HG02588 (cell line): ENCODE data around the gene BMAL2.

Experiments
- ATAC-seq: cut with Tn5 transposase; IDR thresholded peaks from one replicate; pipeline ENCODE4 v1.9.1; 2021; ENCODE audit warnings: mild to moderate bottlenecking, moderate library complexity; ENCODE audit not compliant: unreplicated experiment

BMAL2 gene

GRCh38 chr12:27355486-27355885 is 22.9 kb downstream of the BMAL2 start:
- ATAC-seq, result no peak

DNA sequence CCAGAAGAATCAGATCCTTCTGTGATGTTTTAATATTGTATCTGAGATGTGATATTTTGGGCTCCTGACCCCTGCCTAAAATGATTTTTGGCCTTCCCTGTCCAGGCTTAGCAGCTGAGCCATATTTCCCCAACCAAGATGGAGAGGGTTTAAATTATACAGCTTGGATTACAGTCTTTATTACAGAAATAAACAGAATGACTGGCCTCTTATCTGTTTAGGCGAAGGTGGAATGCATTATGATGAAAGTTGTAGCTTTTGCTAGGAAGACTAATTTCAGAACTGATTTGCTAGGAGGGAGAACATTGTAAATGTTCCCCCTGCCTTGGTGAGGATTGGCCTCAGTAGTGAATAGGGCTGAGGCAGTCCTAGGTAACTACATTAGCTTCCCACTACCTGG is 23.3 kb downstream of the BMAL2 start:
- ATAC-seq, result no peak

- ATAC-seq, result no peak
Observed at GRCh38 chr12:27359578-27360340, 27.1 kb downstream of the BMAL2 start.

DNA sequence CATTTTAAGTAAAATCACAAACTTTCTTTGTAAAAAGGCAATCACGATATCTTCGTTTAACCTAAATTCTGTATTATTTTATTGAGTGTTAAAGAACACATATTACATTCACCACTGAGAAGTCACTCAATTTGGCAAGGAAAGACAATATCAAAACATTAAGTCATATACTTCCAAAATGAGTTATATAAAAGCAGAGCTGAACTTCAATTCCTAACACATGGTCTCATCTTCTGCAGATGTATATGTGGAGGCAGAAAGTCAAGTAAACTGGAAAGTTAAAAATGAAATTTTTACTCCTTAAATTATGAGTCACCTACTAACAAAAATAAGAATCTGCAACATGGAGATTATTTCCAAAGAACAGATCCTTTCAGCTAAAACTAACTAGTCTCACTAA is 28.7 kb downstream of the BMAL2 start:
- ATAC-seq, result no peak

DNA sequence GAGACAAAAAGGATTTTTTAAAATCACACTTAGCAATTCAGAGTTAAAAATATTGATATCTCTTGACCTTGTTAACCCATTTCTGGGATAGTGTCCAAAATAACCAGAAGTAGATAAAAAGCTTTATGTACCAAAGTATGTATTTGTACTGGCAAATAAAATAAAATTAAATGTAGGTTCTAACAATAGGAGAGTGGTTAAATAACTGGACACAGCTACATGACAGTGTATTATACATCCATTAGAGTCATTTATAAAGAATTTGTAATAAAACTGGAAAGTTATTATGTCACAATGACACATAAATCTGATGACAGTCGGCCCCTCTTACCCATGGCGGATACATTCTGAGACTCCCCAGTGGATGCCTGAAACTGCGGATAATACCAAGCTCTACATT is 34.0 kb downstream of the BMAL2 start:
- no peak for ATAC-seq

DNA sequence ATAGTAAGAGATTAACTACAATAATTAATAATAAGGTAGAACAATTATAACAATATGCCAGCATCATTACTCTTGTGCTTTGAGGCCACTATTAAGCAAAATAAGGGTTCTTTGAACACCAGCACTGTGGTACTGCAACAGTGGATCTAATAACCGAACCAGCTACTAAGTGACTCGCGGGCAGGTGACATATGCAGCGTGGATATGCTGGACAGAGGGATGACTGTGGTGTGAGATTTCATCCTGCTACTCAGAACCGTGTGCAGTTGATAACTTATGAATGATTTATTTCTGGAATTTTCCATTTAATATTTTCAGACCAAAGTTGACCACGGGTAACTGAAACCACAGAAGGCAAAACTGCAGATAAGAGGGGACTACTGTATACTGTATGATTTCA is 34.4 kb downstream of the BMAL2 start:
- ATAC-seq, result no peak

DNA sequence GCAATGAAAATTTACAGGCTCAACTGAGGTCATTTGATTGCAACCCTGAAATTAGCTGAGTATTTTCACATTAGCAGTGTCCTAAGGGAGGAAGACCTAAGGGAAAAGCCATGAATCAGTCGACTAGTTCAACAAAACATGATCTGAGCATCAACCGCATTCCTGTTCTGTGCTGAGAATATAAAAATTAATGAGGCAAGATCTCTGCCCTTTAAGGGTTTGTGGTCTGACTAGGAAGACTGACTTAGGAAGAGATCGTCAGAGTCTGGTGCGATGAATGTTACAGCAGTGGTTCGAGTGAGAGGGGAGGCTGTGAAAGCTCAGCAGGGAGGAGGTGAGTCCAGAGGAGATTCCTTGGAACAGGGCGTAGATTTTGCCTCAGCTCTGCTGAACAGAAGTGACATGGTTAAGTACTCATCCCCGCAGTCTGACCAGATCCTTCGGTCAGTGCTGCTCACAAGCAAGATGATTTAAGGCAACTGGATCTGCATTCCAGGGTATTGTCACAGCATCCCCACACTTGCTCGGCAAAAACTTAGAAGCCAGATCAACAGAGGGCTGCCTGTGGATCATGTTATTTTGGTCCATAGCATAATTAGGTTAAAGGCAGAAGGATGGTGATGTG is 49.6 kb downstream of the BMAL2 start:
- no peak for ATAC-seq
